HepG2 (cell line): ENCODE results near the gene GABBR2. TPM values are rescaled to one million over a fixed set of nuclear protein-coding genes. Genes with fewer than 3 reads are reported as not detected.
"Not testable (repeated sequence)": the region's sequence is repeated elsewhere in the genome, so short reads cannot be mapped to it uniquely, and the experiment has no call there.

Source experiments
- ATAC-seq: fragments of 200-7000 bp; cut with Tn5 transposase; 3 replicates; pipeline ENCODE4 v1.9.1; 2020; ENCODE audit warnings: mild to moderate bottlenecking, moderate library complexity
- BruUV-seq: library from RNA; stranded (reverse); fragments of 400-500 nt; replicated peaks from 2 replicates; lab custom pipeline; 2021; lab: Mats Ljungman, UMichigan
- CTCF ChIA-PET: fragments of 300-600 bp; formaldehyde crosslinking; extraction: SDS; loops from one replicate; lab custom pipeline; 2021; ENCODE audit warnings: low total read pairs, inconsistent platforms, low intra/inter-chr PET ratio; lab: Yijun Ruan, JAX
- POLR2A ChIA-PET: fragments of 350-600 bp; sonication (Branson Sonifier 250); formaldehyde crosslinking; loops from one replicate; lab custom pipeline; 2020; ENCODE audit warnings: antibody characterized with exemption, inconsistent platforms; lab: Yijun Ruan, JAX
- DNase-seq: peaks from one replicate; pipeline ENCODE4 v3.0.0-alpha.2; 2015; ENCODE audit warnings: low spot score
- FAIRE-seq: peaks from 3 replicates; lab custom pipeline; 2011; peaks lifted over from hg19 to GRCh38; lab: Jason Lieb, UNC
- H2AFZ ChIP-seq: one replicate; pipeline ENCODE4 v1.6.1; 2011; ENCODE audit warnings: low read length, inconsistent platforms
- H3K27ac ChIP-seq: fragments of 300-600 bp; 3 replicates; pipeline ENCODE4 v1.8.0; 2011; ENCODE audit warnings: mixed run types, mild to moderate bottlenecking, mixed read lengths, low read length, inconsistent platforms; ENCODE audit not compliant: insufficient read depth; ENCODE audit errors: extremely low read length
- H3K27me3 ChIP-seq, 2 experiments: fragments of 200-600 bp in 1 of 2; 2 replicates in 1 of 2; 3 replicates in 1 of 2; pipeline versions ENCODE4 v1.6.0 to v1.8.0; 2011; ENCODE audit warnings: low read length in 2 of 2, mild to moderate bottlenecking in 2 of 2, moderate library complexity in 2 of 2, inconsistent platforms in 1 of 2; ENCODE audit not compliant: insufficient read depth in 2 of 2, control insufficient read depth in 1 of 2
- H3K36me3 ChIP-seq, 2 experiments: fragments of 200-600 bp in 1 of 2; replicated peaks in 1 of 2; 2 replicates in 1 of 2; 3 replicates in 1 of 2; pipeline versions ENCODE4 v1.5.1 to v1.8.0; 2011; ENCODE audit warnings: low read length in 2 of 2, inconsistent platforms in 1 of 2; ENCODE audit not compliant: insufficient read depth in 2 of 2, control insufficient read depth in 1 of 2
- H3K4me1 ChIP-seq: 2 replicates; pipeline ENCODE4 v1.5.1; 2012; ENCODE audit warnings: low read length, inconsistent platforms; ENCODE audit not compliant: insufficient read depth
- H3K4me2 ChIP-seq: 2 replicates; pipeline ENCODE4 v1.6.0; 2011; ENCODE audit warnings: low read depth, low read length, inconsistent platforms
- H3K4me3 ChIP-seq, 3 experiments: fragments of 200-600 bp in 1 of 3; sonication (generic), shearing (Covaris generic) in 1 of 3; replicated peaks in 1 of 3; 2 replicates each; pipeline ENCODE4 v1.5.1; 2011 to 2016; ENCODE audit warnings: low read length in 3 of 3, inconsistent platforms in 2 of 3, low read depth in 2 of 3, mild to moderate bottlenecking in 2 of 3, control low read depth in 1 of 3, mixed read lengths in 1 of 3; ENCODE audit not compliant: insufficient read depth in 1 of 3
- H3K79me2 ChIP-seq: one replicate; pipeline ENCODE4 v1.6.1; 2011; ENCODE audit warnings: low read length, inconsistent platforms; ENCODE audit not compliant: insufficient read depth
- H3K9ac ChIP-seq: 2 replicates; pipeline ENCODE4 v1.6.0; 2011; ENCODE audit warnings: mild to moderate bottlenecking, low read depth, low read length, inconsistent platforms; ENCODE audit not compliant: insufficient read depth
- H3K9me3 ChIP-seq: 2 replicates; pipeline ENCODE4 v1.5.1; 2012; ENCODE audit warnings: mild to moderate bottlenecking, low read length
- H4K20me1 ChIP-seq: 2 replicates; pipeline ENCODE4 v1.6.0; 2011; ENCODE audit warnings: inconsistent platforms, mild to moderate bottlenecking, low read length, moderate library complexity; ENCODE audit not compliant: insufficient read depth
- ATF7 ChIP-seq, 2 experiments: fragments of 450-650 bp in 1 of 2; sonication (generic) in 1 of 2; formaldehyde crosslinking in 1 of 2; IDR thresholded peaks; 2 replicates each; pipeline versions ENCODE4 v1.4.0 to v1.6.1; 2016 to 2020; ENCODE audit warnings: antibody characterized with exemption in 1 of 2, mild to moderate bottlenecking in 1 of 2, missing genetic modification reagents in 1 of 2
- HNF1B ChIP-seq: sonication (generic); formaldehyde crosslinking; IDR thresholded peaks from 2 replicates; pipeline ENCODE4 v1.5.1; 2020; ENCODE audit warnings: mild to moderate bottlenecking, moderate library complexity, missing genetic modification reagents
- KDM5B ChIP-seq: sonication (generic); formaldehyde crosslinking; IDR thresholded peaks from 2 replicates; pipeline ENCODE4 v1.4.0; 2020; ENCODE audit warnings: missing genetic modification reagents, mild to moderate bottlenecking, borderline replicate concordance
- MTERF4 ChIP-seq: sonication (generic); formaldehyde crosslinking; IDR thresholded peaks from 2 replicates; pipeline ENCODE4 v1.8.0; 2023; ENCODE audit warnings: mild to moderate bottlenecking, missing genetic modification reagents
- MTF2 ChIP-seq: sonication (generic); formaldehyde crosslinking; IDR thresholded peaks from 2 replicates; pipeline ENCODE4 v1.5.0; 2020; ENCODE audit warnings: missing genetic modification reagents, borderline replicate concordance
- RNF219 ChIP-seq: sonication (generic); formaldehyde crosslinking; IDR thresholded peaks from 2 replicates; pipeline ENCODE4 v1.5.0; 2020; ENCODE audit warnings: mild to moderate bottlenecking, missing genetic modification reagents
- SMAD9 ChIP-seq: sonication (generic); formaldehyde crosslinking; IDR thresholded peaks from 2 replicates; pipeline ENCODE4 v1.5.1; 2020; ENCODE audit warnings: mild to moderate bottlenecking, missing genetic modification reagents
- ZMAT3 ChIP-seq: sonication (generic); formaldehyde crosslinking; conservative IDR thresholded peaks from 2 replicates; pipeline ENCODE4 v1.7.0; 2021; ENCODE audit warnings: missing genetic modification reagents
- ZNF274 ChIP-seq: sonication (generic); formaldehyde crosslinking; IDR thresholded peaks from 2 replicates; pipeline ENCODE4 v1.5.1; 2020; ENCODE audit warnings: mild to moderate bottlenecking, missing genetic modification reagents
- ZNF569 ChIP-seq: sonication (generic); formaldehyde crosslinking; IDR thresholded peaks from 2 replicates; pipeline ENCODE4 v1.5.0; 2020; ENCODE audit warnings: mild to moderate bottlenecking, missing genetic modification reagents, moderate library complexity, borderline replicate concordance
- ZNF784 ChIP-seq: sonication (generic); formaldehyde crosslinking; IDR thresholded peaks from 2 replicates; pipeline ENCODE4 v1.5.1; 2020; ENCODE audit warnings: missing genetic modification reagents, mild to moderate bottlenecking, borderline replicate concordance
- ZNF878 ChIP-seq: sonication (generic); formaldehyde crosslinking; IDR thresholded peaks from 2 replicates; pipeline ENCODE4 v1.8.1; 2023; ENCODE audit warnings: mild to moderate bottlenecking, missing genetic modification reagents, moderate library complexity
- WGBS: methylation state at CpG from one replicate; pipeline ENCODE4 v1.1.6; 2017; ENCODE audit warnings: low lambda C conversion rate; 5-methylcytosine and 5-hydroxymethylcytosine counted together
- in situ Hi-C: cut with HindIII; loops from 2 replicates; pipeline ENCODE4 v1.10.0; 2017; ENCODE audit warnings: low pct_unique_long_range_greater_than_20kb; ENCODE audit not compliant: extremely low pct_ligation_motif_present
- intact Hi-C: fragments of 100-400 bp; cut with micrococcal nuclease; formaldehyde crosslinking; loops from one replicate; pipeline ENCODE4 v1.10.0; 2022; ENCODE audit not compliant: unreplicated experiment
- polyA plus RNA-seq, 8 experiments: library from polyadenylated mRNA; depleted of rRNA in 3 of 8; stranded (reverse) in 7 of 8; unstranded in 1 of 8; fragments of >200 nt; fragmentation: Illumina TruSeq in 4 of 8; extraction: Trizol in 4 of 8; gene quantifications; 2 replicates each; pipeline versions ENCODE4 v1.2.1 to v1.2.3, GENCODE V29; 2011 to 2016; ENCODE audit warnings: low read depth in 4 of 8, missing spikeins in 1 of 8, mixed read lengths in 1 of 8; ENCODE audit not compliant: insufficient read depth in 1 of 8
- total RNA-seq, 5 experiments: library from RNA; depleted of rRNA; stranded (reverse); fragments of >200 nt; fragmentation: Illumina TruSeq; extraction: Trizol; gene quantifications; 2 replicates each; pipeline ENCODE4 v1.2.3, GENCODE V29; 2016; ENCODE audit warnings: low read depth in 1 of 5

GABBR2 gene
- total and polyA plus RNA-seq, 2 of the 13 experiments (the other 11 are each of a cell fraction or from before 2014, with no cell fraction given) = 0.02 TPM; not detected in 1

GRCh38 chr9:98655428-98655827 lies 53.3 kb downstream of the GABBR2 start:
- H4K20me1 ChIP-seq, H3K9me3 ChIP-seq, in situ Hi-C loops, BruUV-seq, CTCF ChIA-PET, FAIRE-seq, H3K4me3 ChIP-seq, H3K4me2 ChIP-seq, H3K9ac ChIP-seq, H2AFZ ChIP-seq, intact Hi-C loops, POLR2A ChIA-PET, H3K4me1 ChIP-seq, H3K79me2 ChIP-seq, H3K27ac ChIP-seq, H3K36me3 ChIP-seq, H3K27me3 ChIP-seq, ATAC-seq, DNase-seq: not testable (repeated sequence)
- WGBS = 63% methylated on average over 3 of the region's 3 CpGs

- H3K27ac ChIP-seq = no peak overlapping the region
- H3K4me3 ChIP-seq = no peak overlapping the region
- H3K4me2 ChIP-seq = no peak overlapping the region
- CTCF ChIA-PET = no interaction called here
- H3K9ac ChIP-seq = no peak overlapping the region
- no peak for FAIRE-seq
- no TSS peak for BruUV-seq
- H4K20me1 ChIP-seq = no peaks in the 10 kb centered on the region
- H3K27me3 ChIP-seq = no peaks in the 10 kb centered on the region; a peak in 2 of 5 replicates
- no peak for DNase-seq
- no peaks in the 10 kb centered on the region for H3K4me1 ChIP-seq
- no peak for TF ChIP-seq HNF1B (CRISPR knock-in tag)
- TF ChIP-seq ZNF878 (CRISPR knock-in tag) = no peak
- TF ChIP-seq MTF2 = no peak
- TF ChIP-seq ATF7 (IDR thresholded peaks at IDR 0.05) = no peak
- no peak for TF ChIP-seq ATF7 (CRISPR knock-in tag; IDR thresholded peaks at IDR 0.05)
- no peak for TF ChIP-seq ZNF274 (CRISPR knock-in tag)
- no peak for TF ChIP-seq RNF219 (CRISPR knock-in tag)
- no peak for TF ChIP-seq ZMAT3
- no peak for TF ChIP-seq MTERF4 (CRISPR knock-in tag)
- no peak for TF ChIP-seq ZNF569
- no peak for TF ChIP-seq KDM5B
- no peak for TF ChIP-seq ZNF784
- no peak for TF ChIP-seq SMAD9
- no peaks in the 10 kb centered on the region for H3K9me3 ChIP-seq
- no peak overlapping the region for H2AFZ ChIP-seq
- 23% methylated on average over 6 of the region's 6 CpGs for WGBS
- H3K79me2 ChIP-seq = no peaks in the 10 kb centered on the region
- in situ Hi-C loops = no loop called here
- intact Hi-C loops = no loop called here
- no peaks in the 10 kb centered on the region for H3K36me3 ChIP-seq
- POLR2A ChIA-PET = no interaction called here
- no peak for ATAC-seq
Observed at GRCh38 chr9:98654247-98654646, 54.5 kb downstream of the GABBR2 start.
